ENCODE data around the gene WDR26. TPM values are rescaled to one million over a fixed set of nuclear protein-coding genes. Genes with fewer than 3 reads are reported as not detected.

The WDR26 gene
- polyA plus RNA-seq (2012; ENCODE audit: insufficient read length, low read depth) = 30.2 TPM

DNA sequence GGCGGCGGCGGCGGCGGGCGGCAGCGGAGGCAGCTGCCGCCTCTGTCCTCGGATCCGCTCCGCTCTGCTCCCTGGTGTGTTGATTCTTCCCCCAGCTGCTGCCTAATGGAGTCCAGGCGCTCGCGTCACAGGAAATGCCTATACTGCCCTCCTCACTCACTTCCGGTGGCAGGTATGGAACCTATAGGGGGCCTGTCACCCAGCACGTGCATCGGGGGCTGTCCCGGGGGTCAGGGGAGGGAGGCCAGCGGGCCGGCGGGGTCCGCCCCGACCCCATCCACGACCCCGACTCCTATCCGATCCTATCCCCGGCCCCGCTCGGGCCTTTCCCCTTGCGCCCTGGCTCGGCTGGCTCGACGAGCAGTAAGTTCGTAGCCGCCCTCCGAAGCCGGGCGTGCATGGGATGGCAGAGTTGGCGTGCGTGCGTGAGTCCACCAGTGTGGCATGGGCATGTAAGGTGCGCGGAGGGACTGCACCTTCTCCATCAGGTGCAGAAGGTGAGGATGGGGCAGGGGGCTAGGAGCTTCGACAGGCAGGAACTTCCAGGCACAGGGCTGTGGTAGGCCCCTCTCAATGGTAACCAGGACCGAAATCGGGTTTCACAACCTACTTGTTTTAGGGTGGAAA, at the start of gene WDR26:
Gene WDR26, minus strand, starts transcription at position 107 of the 627 bp plus-strand sequence.
- TF ChIP-seq SIN3A (IDR thresholded peaks at IDR 0.05; ENCODE audit: borderline replicate concordance, insufficient read depth, low read length) (peak; percentile 99), TAF1 (IDR thresholded peaks at IDR 0.05; ENCODE audit: borderline replicate concordance, insufficient read depth, low read length) (peak; percentile 85), FOXP2 (optimal IDR thresholded peaks at IDR 0.05; ENCODE audit: borderline replicate concordance, extremely low read depth, extremely low read length, insufficient read depth) (no peak), POLR2AphosphoS5 (IDR thresholded peaks at IDR 0.05; ENCODE audit: low read depth, low read length) (peak; percentile 79)
- TF ChIP-seq, protein P1, sequence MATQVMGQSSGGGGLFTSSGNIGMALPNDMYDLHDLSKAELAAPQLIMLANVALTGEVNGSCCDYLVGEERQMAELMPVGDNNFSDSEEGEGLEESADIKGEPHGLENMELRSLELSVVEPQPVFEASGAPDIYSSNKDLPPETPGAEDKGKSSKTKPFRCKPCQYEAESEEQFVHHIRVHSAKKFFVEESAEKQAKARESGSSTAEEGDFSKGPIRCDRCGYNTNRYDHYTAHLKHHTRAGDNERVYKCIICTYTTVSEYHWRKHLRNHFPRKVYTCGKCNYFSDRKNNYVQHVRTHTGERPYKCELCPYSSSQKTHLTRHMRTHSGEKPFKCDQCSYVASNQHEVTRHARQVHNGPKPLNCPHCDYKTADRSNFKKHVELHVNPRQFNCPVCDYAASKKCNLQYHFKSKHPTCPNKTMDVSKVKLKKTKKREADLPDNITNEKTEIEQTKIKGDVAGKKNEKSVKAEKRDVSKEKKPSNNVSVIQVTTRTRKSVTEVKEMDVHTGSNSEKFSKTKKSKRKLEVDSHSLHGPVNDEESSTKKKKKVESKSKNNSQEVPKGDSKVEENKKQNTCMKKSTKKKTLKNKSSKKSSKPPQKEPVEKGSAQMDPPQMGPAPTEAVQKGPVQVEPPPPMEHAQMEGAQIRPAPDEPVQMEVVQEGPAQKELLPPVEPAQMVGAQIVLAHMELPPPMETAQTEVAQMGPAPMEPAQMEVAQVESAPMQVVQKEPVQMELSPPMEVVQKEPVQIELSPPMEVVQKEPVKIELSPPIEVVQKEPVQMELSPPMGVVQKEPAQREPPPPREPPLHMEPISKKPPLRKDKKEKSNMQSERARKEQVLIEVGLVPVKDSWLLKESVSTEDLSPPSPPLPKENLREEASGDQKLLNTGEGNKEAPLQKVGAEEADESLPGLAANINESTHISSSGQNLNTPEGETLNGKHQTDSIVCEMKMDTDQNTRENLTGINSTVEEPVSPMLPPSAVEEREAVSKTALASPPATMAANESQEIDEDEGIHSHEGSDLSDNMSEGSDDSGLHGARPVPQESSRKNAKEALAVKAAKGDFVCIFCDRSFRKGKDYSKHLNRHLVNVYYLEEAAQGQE (IDR thresholded peaks at IDR 0.05; ENCODE audit: insufficient read depth in 1 of 2, low read depth in 2 of 2, low read length in 2 of 2) = 0 out of 4 replicates have a peak, but pooled peaks of 1 of the 2 experiments have one; percentile 32

DNA sequence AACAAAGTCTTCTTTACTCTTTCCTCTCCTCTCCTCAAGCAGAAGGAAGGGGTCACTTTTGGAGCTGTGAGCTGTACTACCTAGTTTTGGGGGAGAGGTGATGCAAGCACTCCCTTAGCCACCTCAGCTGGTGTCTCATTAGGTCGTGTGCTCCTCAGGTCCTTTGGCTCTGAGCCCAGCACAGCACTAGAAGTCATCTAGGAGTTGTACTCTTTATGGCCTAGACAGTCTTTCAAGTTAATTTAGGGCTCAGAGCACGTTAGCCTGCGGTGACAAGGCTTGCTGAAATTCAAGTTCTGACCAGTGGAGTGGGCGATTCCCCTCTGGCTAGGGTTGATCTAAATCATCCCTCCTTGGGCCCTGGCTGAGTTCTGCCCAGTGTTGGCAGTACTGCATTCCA, 48.0 kb upstream of the WDR26 start:
- TF ChIP-seq FOXP2 (optimal IDR thresholded peaks at IDR 0.05; ENCODE audit: borderline replicate concordance, extremely low read depth, extremely low read length, insufficient read depth) = no peak
- no peak for TF ChIP-seq POLR2AphosphoS5 (IDR thresholded peaks at IDR 0.05; ENCODE audit: low read depth, low read length)
- TF ChIP-seq SIN3A (IDR thresholded peaks at IDR 0.05; ENCODE audit: borderline replicate concordance, insufficient read depth, low read length) = no peak
- no peak for TF ChIP-seq TAF1 (IDR thresholded peaks at IDR 0.05; ENCODE audit: borderline replicate concordance, insufficient read depth, low read length)
- TF ChIP-seq, protein P1 (IDR thresholded peaks at IDR 0.05; ENCODE audit: insufficient read depth in 1 of 2, low read depth in 2 of 2, low read length in 2 of 2) = no peak

DNA sequence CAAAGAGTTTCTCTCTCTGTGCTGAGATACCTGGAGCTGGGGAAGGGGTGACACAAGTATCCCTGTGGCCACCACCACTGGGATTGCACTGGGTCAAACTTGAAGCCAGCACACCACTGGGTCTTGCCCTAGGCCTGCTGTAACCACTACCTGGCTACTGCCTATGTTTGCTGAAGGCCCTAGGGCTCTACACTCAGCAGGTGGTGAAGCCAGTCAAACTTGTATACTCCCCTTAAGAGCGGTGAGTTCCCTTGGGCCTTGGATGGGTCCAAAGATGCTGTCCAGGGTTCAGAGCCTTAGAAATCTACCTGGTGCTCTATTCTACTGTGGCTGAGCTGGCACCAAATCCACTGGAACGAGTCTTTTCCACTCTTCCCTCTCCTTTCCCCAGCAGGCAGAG, 47.0 kb upstream of the WDR26 start:
- TF ChIP-seq, protein P1 (IDR thresholded peaks at IDR 0.05; ENCODE audit: insufficient read depth in 1 of 2, low read depth in 2 of 2, low read length in 2 of 2) = no peak
- TF ChIP-seq POLR2AphosphoS5 (IDR thresholded peaks at IDR 0.05; ENCODE audit: low read depth, low read length) = no peak
- TF ChIP-seq TAF1 (IDR thresholded peaks at IDR 0.05; ENCODE audit: borderline replicate concordance, insufficient read depth, low read length) = no peak

DNA sequence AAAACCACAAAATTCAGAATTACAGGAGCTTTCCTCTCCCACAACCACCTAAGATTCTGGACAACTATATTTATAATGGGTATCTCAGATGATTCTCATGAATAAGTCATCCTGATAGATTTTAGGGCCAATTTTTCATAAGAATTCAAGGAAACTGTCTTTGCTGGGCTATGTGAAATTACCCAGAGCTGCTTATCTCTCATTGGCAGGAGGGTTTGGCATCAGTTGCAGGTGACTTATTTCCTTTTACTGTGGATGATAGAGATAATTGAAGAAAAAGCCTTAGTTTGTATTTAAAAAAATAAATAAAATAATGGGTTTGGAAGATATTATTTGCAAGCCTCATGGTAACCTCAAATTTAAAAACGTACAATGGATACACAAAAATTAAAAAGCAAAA, 38.2 kb upstream of the WDR26 start:
- TF ChIP-seq, protein P1 (IDR thresholded peaks at IDR 0.05; ENCODE audit: insufficient read depth in 1 of 2, low read depth in 2 of 2, low read length in 2 of 2) = no peak
- TF ChIP-seq SIN3A (IDR thresholded peaks at IDR 0.05; ENCODE audit: borderline replicate concordance, insufficient read depth, low read length) (no peak), POLR2AphosphoS5 (IDR thresholded peaks at IDR 0.05; ENCODE audit: low read depth, low read length) (no peak), TAF1 (IDR thresholded peaks at IDR 0.05; ENCODE audit: borderline replicate concordance, insufficient read depth, low read length) (no peak), FOXP2 (optimal IDR thresholded peaks at IDR 0.05; ENCODE audit: borderline replicate concordance, extremely low read depth, extremely low read length, insufficient read depth) (no peak)

All from PFSK-1 (cell line).